Activated CD4-positive, alpha-beta T cell treated with anti-CD3 and anti-CD28 coated beads for 36 hours (primary cell): Measurements from ENCODE around the gene ERBB3. TPM values are rescaled to one million over a fixed set of nuclear protein-coding genes. Genes with fewer than 3 reads are reported as not detected.

ENCODE experiments used
- ATAC-seq: fragments of 200-7000 bp; cut with Tn5 transposase; one replicate; pipeline ENCODE4 v1.10.0; 2021; ENCODE audit warnings: mild to moderate bottlenecking, moderate library complexity
- CTCF ChIA-PET: fragments of 350-600 bp; sonication (Branson Sonifier 250); formaldehyde crosslinking; loops from one replicate; lab custom pipeline; 2021; ENCODE audit warnings: antibody characterized with exemption; lab: Charles Lee
- POLR2A ChIA-PET: fragments of 350-600 bp; sonication (Branson Sonifier 250); formaldehyde crosslinking; loops from one replicate; lab custom pipeline; 2021; ENCODE audit warnings: antibody characterized with exemption, inconsistent platforms; lab: Charles Lee
- DNase-seq: peaks from one replicate; pipeline ENCODE4 v3.0.0-alpha.2; 2020
- H3K27ac Mint-ChIP-seq: one replicate; pipeline ENCODE4 v1.8.0; 2021; ENCODE audit warnings: mixed read lengths
- H3K27me3 Mint-ChIP-seq: one replicate; pipeline ENCODE4 v1.8.0; 2021; ENCODE audit warnings: mixed read lengths
- H3K36me3 Mint-ChIP-seq: one replicate; pipeline ENCODE4 v1.8.0; 2021; ENCODE audit warnings: low read depth, mixed read lengths
- H3K4me1 Mint-ChIP-seq: one replicate; pipeline ENCODE4 v1.8.0; 2021; ENCODE audit warnings: mixed read lengths
- H3K4me3 Mint-ChIP-seq: one replicate; pipeline ENCODE4 v1.8.0; 2021; ENCODE audit warnings: mild to moderate bottlenecking, moderate library complexity, mixed read lengths
- H3K9me3 Mint-ChIP-seq: one replicate; pipeline ENCODE4 v1.8.0; 2021; ENCODE audit warnings: low read depth, mixed read lengths
- intact Hi-C, 2 experiments: fragments of 100-400 bp; cut with DNase I in 1 of 2; cut with micrococcal nuclease in 1 of 2; formaldehyde crosslinking; loops; one replicate each; pipeline versions ENCODE4 v1.14.2 to v1.15.1; 2022 to 2024; cut with DNase I, micrococcal nuclease
- total RNA-seq, 2 experiments: library from RNA; stranded (reverse); gene quantifications; one replicate each; pipeline ENCODE4 v1.2.3, GENCODE V29; 2021

ERBB3 gene
- total RNA-seq, 2 experiments from 2014 or later: 0.32 to 0.57 TPM

DNA sequence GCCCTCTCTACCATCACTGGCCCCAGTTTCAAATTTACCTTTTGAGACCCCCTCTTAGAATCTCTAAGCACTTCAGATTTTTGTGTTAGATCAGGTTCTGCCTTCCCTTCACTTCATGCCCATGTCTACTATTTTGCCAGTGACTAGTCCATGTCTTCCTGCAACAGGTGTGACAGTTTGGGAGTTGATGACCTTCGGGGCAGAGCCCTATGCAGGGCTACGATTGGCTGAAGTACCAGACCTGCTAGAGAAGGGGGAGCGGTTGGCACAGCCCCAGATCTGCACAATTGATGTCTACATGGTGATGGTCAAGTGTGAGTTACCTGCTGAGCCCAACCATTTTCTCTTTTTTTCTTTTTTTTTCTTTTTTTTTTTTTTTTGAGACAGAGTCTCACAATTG, 18.6 kb downstream of the ERBB3 start:
- ATAC-seq: no peak
- ChIA-PET POLR2A (no interaction called here), CTCF (interaction anchor here (1.1 kb wide), 1 partner anchor 69 kb away, joined by 3 read pairs; no protein-coding TSS in a partner anchor)
- H3K4me1 Mint-ChIP-seq: peaks cover 25% of the 10 kb centered on the region
- H3K9me3 Mint-ChIP-seq: no peaks in the 10 kb centered on the region
- H3K27ac Mint-ChIP-seq: no peak overlapping the region
- H3K36me3 Mint-ChIP-seq: no peaks in the 10 kb centered on the region
- H3K4me3 Mint-ChIP-seq: no peak overlapping the region
- intact Hi-C loops: no loop called here
- no peaks in the 10 kb centered on the region for H3K27me3 Mint-ChIP-seq
- DNase-seq: no peak

DNA sequence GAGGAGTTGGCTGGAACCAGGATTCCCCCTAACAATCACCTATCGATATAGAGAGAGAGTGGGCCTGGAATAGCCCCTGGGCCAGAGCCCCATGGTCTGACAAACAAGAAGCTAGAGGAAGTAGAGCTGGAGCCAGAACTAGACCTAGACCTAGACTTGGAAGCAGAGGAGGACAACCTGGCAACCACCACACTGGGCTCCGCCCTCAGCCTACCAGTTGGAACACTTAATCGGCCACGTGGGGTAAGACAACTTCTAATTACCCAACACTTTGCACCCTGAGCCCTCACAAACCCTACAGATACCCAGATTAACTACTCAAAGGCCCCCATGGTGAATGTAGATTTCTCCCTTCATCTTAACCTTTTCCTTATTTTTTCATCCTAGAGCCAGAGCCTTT, 19.8 kb downstream of the ERBB3 start:
- ATAC-seq (no peak), DNase-seq (no peak)
- H3K36me3 Mint-ChIP-seq: peaks cover 4% of the 10 kb centered on the region
- no peak overlapping the region for H3K4me3 Mint-ChIP-seq
- H3K4me1 Mint-ChIP-seq: peaks cover 25% of the 10 kb centered on the region
- POLR2A ChIA-PET: no interaction called here
- no peaks in the 10 kb centered on the region for H3K9me3 Mint-ChIP-seq
- H3K27ac Mint-ChIP-seq: no peak overlapping the region
- CTCF ChIA-PET: interaction anchor here (0.6 to 1.1 kb wide), 3 partner anchors 56 to 94 kb away, joined by 3 to 7 read pairs (median 3); no protein-coding TSS in a partner anchor
- H3K27me3 Mint-ChIP-seq: no peaks in the 10 kb centered on the region
- intact Hi-C loops: loop anchor here (5.0 kb wide), 2 partner anchors 172 to 533 kb away; partner anchors contain the start of genes BAZ2A (in 1 of the 2) and PYM1 (in 1 of the 2)

DNA sequence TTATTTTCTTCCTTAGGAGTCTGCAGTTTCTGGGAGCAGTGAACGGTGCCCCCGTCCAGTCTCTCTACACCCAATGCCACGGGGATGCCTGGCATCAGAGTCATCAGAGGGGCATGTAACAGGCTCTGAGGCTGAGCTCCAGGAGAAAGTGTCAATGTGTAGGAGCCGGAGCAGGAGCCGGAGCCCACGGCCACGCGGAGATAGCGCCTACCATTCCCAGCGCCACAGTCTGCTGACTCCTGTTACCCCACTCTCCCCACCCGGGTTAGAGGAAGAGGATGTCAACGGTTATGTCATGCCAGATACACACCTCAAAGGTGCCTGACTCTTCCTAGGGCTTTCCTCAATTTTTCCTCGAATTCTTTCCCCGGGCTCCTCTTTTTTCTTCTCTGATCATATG, 21.1 kb downstream of the ERBB3 start:
- Mint-ChIP-seq H3K27ac (no peak overlapping the region), H3K36me3 (peaks cover 16% of the 10 kb centered on the region), H3K4me3 (no peak overlapping the region), H3K4me1 (peaks cover 30% of the 10 kb centered on the region), H3K27me3 (no peaks in the 10 kb centered on the region), H3K9me3 (no peaks in the 10 kb centered on the region)
- ATAC-seq (no peak), DNase-seq (no peak)
- ChIA-PET POLR2A (no interaction called here), CTCF (interaction anchor here (0.6 to 0.9 kb wide), 2 partner anchors 18 to 40 kb away, joined by 3 read pairs; no protein-coding TSS in a partner anchor)
- intact Hi-C loops: loop anchor here (5.0 kb wide), 2 partner anchors 174 to 531 kb away; partner anchors contain the start of genes BAZ2A (in 1 of the 2) and PYM1 (in 1 of the 2)

DNA sequence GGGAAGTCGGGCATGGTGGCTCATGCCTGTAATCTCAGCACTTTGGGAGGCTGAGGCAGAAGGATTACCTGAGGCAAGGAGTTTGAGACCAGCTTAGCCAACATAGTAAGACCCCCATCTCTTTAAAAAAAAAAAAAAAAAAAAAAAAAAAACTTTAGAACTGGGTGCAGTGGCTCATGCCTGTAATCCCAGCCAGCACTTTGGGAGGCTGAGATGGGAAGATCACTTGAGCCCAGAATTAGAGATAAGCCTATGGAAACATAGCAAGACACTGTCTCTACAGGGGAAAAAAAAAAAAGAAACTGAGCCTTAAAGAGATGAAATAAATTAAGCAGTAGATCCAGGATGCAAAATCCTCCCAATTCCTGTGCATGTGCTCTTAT, 22.7 kb downstream of the ERBB3 start:
- H3K4me3 Mint-ChIP-seq: peak overlapping the region; percentile 100
- no peak for ATAC-seq
- ChIA-PET POLR2A (interaction anchor here (1.7 to 2.9 kb wide), 2 partner anchors 26 to 57 kb away, joined by 17 to 28 read pairs; partner anchors contain the start of gene ESYT1), CTCF (interaction anchor here (0.7 to 3.4 kb wide), 9 partner anchors 15 to 364 kb away, joined by 3 to 47 read pairs (median 6); partner anchors contain the start of genes ERBB3, RPL41, SUOX and ZC3H10)
- H3K27me3 Mint-ChIP-seq: no peaks in the 10 kb centered on the region
- H3K9me3 Mint-ChIP-seq: no peaks in the 10 kb centered on the region
- DNase-seq: no peak
- intact Hi-C loops: loop anchor here (2.0 to 5.0 kb wide), 3 partner anchors 175 to 530 kb away; partner anchors contain the start of genes BAZ2A (in 1 of the 2) and PYM1 (in 1 of the 2)
- H3K27ac Mint-ChIP-seq: peak overlapping the region; percentile 100
- H3K36me3 Mint-ChIP-seq: peaks cover 32% of the 10 kb centered on the region
- peaks cover 43% of the 10 kb centered on the region for H3K4me1 Mint-ChIP-seq

DNA sequence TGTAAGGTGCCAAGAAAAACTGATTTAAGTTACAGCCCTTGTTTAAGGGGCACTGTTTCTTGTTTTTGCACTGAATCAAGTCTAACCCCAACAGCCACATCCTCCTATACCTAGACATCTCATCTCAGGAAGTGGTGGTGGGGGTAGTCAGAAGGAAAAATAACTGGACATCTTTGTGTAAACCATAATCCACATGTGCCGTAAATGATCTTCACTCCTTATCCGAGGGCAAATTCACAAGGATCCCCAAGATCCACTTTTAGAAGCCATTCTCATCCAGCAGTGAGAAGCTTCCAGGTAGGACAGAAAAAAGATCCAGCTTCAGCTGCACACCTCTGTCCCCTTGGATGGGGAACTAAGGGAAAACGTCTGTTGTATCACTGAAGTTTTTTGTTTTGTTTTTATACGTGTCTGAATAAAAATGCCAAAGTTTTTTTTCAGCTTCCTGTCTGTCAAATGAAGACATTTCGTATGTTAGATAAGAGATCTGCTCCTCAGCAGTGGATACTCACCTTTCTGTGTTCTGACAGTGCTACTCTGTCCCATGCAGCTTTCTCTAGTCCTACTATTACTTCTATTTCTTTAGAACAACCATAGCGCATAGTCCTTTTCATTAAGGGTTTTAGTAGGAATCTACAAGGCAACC, 23.2 kb downstream of the ERBB3 start:
- H3K4me3 Mint-ChIP-seq: peak overlapping the region; percentile 100
- DNase-seq (no peak), ATAC-seq (no peak)
- intact Hi-C loops: loop anchor here (2.0 to 5.0 kb wide), 3 partner anchors 176 to 529 kb away; partner anchors contain the start of genes BAZ2A (in 1 of the 2) and PYM1 (in 1 of the 2)
- H3K9me3 Mint-ChIP-seq: no peaks in the 10 kb centered on the region
- H3K4me1 Mint-ChIP-seq: peaks cover 43% of the 10 kb centered on the region
- H3K36me3 Mint-ChIP-seq: peaks cover 37% of the 10 kb centered on the region
- peak overlapping the region; percentile 100 for H3K27ac Mint-ChIP-seq
- no peaks in the 10 kb centered on the region for H3K27me3 Mint-ChIP-seq
- ChIA-PET CTCF (interaction anchor here (0.9 to 3.4 kb wide), 7 partner anchors 14 to 365 kb away, joined by 3 to 47 read pairs (median 13); partner anchors contain the start of genes ERBB3, RPL41, SUOX and ZC3H10), POLR2A (interaction anchor here (0.6 to 3.0 kb wide), 6 partner anchors 13 to 106 kb away, joined by 3 to 76 read pairs (median 10); partner anchors contain the start of genes ESYT1, RPL41, SUOX and ZC3H10)

DNA sequence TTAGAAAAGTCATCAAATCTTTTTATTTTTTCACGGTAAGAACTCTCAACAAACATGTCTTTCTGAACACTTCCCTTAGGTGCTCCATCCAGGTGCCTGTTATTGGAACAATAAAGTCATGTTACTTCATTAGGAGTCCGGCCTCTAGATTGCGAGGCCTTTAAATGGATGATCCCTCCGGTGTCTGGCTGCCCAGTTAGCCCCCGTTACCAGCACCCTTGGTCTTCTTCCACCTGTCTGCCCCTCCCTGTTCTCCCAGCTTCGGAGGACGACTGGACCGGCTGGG, 23.8 kb downstream of the ERBB3 start:
- ChIA-PET CTCF (interaction anchor here (0.6 to 3.4 kb wide), 18 partner anchors 14 to 452 kb away, joined by 3 to 47 read pairs (median 4); partner anchors contain the start of genes ERBB3, ESYT1, ORMDL2 and RNF41), POLR2A (interaction anchor here (0.8 to 3.0 kb wide), 16 partner anchors 10 to 386 kb away, joined by 3 to 76 read pairs (median 4); partner anchors contain the start of genes DNAJC14, ESYT1, ORMDL2 and RAB5B)
- Mint-ChIP-seq H3K9me3 (no peaks in the 10 kb centered on the region), H3K36me3 (peaks cover 42% of the 10 kb centered on the region), H3K4me1 (peaks cover 43% of the 10 kb centered on the region), H3K4me3 (peak overlapping the region; percentile 100), H3K27ac (peak overlapping the region; percentile 100), H3K27me3 (no peaks in the 10 kb centered on the region)
- no peak for ATAC-seq
- no peak for DNase-seq
- intact Hi-C loops: loop anchor here (1.0 to 5.0 kb wide), 22 partner anchors 13 to 529 kb away; partner anchors contain the start of genes ESYT1 (in 2 of the 2), MYL6B (in 2 of the 2), PYM1 (in 2 of the 2) and RPL41 (in 2 of the 2)

DNA sequence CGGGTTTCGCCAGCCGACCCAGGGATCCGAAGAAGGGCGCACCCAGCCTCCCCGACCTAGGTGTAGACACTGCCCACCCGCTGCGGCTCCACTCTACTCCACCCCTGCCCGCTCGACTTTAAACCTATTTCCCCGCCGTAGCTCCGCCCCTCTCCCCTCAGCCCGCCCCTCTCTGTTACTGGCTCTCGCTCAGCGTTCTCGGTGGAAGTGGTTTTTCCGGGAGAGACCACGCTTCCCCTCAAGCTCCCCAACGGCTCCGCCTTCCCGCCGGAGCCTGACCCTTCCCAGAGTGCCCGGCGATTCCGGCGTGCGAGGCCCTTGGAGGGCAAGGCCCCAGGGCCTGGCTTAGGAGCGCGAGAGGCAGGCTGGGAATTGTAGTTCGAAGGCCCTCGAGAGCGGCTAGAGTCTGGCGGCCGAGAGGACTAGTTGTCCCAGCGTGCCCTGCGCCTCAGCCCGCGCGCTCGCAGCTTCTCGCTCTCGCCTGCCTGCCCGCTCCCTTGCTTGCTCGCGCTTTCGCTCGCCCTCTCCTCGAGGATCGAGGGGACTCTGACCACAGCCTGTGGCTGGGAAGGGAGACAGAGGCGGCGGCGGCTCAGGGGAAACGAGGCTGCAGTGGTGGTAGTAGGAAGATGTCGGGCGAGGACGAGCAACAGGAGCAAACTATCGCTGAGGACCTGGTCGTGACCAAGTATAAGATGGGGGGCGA, 24.3 kb downstream of the ERBB3 start, which contains the start of gene PA2G4:
Gene PA2G4 (plus strand): TSS at position 451 of the 706 bp plus-strand sequence. CDS start 179 bp downstream, at position 630.
- Mint-ChIP-seq H3K9me3 (no peaks in the 10 kb centered on the region), H3K36me3 (peaks cover 45% of the 10 kb centered on the region), H3K4me1 (peaks cover 43% of the 10 kb centered on the region), H3K27me3 (no peaks in the 10 kb centered on the region), H3K4me3 (peak within 1 kb of the TSS; percentile 100), H3K27ac (peak within 1 kb of the TSS; percentile 100)
- POLR2A ChIA-PET: interaction anchor here (0.6 to 3.0 kb wide), 20 partner anchors 9 to 543 kb away, joined by 3 to 76 read pairs (median 4); partner anchors contain the start of genes DNAJC14, ESYT1, ORMDL2 and RAB5B
- ATAC-seq: peak; percentile 95
- intact Hi-C loops: loop anchor here (1.0 to 5.0 kb wide), 21 partner anchors 12 to 528 kb away; partner anchors contain the start of genes ESYT1 (in 2 of the 2), MYL6B (in 2 of the 2), PYM1 (in 2 of the 2) and RPL41 (in 2 of the 2)
- CTCF ChIA-PET: interaction anchor here (0.6 to 3.4 kb wide), 22 partner anchors 13 to 620 kb away, joined by 3 to 47 read pairs (median 3); partner anchors contain the start of genes ERBB3, ESYT1, ORMDL2 and RNF41
- peak; percentile 99 for DNase-seq

DNA sequence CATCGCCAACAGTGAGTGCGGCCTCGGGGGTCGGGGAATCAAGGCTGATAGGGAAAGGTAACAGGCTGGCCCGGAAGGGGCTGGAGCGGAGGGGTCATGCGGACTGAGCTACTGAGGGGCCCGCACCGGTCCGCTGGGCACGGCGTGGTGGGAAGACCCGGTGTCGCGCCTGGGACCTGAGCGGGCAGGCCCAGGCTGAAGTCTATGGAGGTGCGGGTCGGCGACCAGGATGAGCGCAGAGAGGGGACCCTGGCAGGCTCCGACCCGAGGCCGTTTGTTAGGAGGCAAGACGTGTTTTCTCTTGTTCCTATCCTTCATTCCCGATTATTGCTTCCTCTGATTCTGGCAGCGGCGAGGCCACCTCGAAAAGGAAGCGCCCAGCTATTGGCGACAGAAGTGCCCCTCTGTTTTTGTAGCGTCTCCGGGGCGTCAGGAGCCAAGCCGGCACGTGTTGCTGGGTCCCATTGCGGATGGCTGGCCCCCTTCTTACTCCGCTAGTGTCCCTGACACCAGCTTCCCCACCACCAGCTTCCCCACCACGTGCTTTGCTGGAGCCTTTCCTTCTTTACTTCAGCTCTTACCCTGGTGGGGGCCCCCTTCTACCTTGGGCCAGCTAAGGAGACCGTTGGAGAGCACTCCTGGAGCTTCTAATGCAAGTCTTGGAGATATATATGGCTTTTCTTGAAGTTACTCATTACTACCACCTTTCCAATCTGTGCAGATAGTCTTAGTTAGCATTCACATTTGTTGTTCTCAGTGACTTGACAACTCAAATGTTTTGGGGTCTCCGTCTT, 25.0 kb downstream of the ERBB3 start:
- Mint-ChIP-seq H3K27me3 (no peaks in the 10 kb centered on the region), H3K4me1 (peaks cover 43% of the 10 kb centered on the region), H3K36me3 (peaks cover 51% of the 10 kb centered on the region), H3K27ac (peak overlapping the region; percentile 100), H3K4me3 (peak overlapping the region; percentile 100), H3K9me3 (no peaks in the 10 kb centered on the region)
- POLR2A ChIA-PET: interaction anchor here (0.6 to 3.0 kb wide), 13 partner anchors 11 to 542 kb away, joined by 3 to 76 read pairs (median 4); partner anchors contain the start of genes DNAJC14, RPL41, SMARCC2 and ZC3H10
- peak; percentile 49 for DNase-seq
- peak; percentile 2 for ATAC-seq
- intact Hi-C loops: loop anchor here (1.0 to 5.0 kb wide), 21 partner anchors 11 to 527 kb away; partner anchors contain the start of genes ESYT1 (in 2 of the 2), MYL6B (in 2 of the 2), PYM1 (in 2 of the 2) and RPL41 (in 2 of the 2)
- CTCF ChIA-PET: interaction anchor here (0.6 to 3.4 kb wide), 20 partner anchors 12 to 619 kb away, joined by 3 to 47 read pairs (median 4); partner anchors contain the start of genes ERBB3, ESYT1, MYL6B and ORMDL2

DNA sequence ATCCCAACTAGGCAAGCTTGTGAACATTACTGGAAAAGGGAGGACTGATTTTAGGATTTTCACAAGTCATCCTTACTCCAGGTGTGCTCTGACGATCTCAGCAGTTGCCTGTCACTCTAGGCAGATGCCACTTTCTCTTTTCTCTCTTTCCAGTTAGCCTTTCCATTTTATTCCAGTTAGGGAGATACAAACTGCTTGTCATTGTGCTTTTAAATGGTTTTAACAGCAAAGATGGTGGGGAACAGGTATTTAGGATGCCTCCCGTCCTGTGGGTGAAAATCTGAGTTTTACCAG, 25.6 kb downstream of the ERBB3 start:
- H3K36me3 Mint-ChIP-seq: peaks cover 57% of the 10 kb centered on the region

More for the DNA sequence above, 25.6 kb downstream of the ERBB3 start:
- CTCF ChIA-PET: interaction anchor here (0.7 to 3.4 kb wide), 6 partner anchors 12 to 84 kb away, joined by 3 to 47 read pairs (median 4); partner anchors contain the start of genes ESYT1, MYL6B, RPL41 and SMARCC2
- Mint-ChIP-seq H3K27me3 (no peaks in the 10 kb centered on the region), H3K4me3 (peak overlapping the region; percentile 100), H3K4me1 (peaks cover 43% of the 10 kb centered on the region), H3K27ac (peak overlapping the region; percentile 100), H3K9me3 (no peaks in the 10 kb centered on the region)
- DNase-seq (no peak), ATAC-seq (no peak)
- POLR2A ChIA-PET: interaction anchor here (0.6 to 3.0 kb wide), 4 partner anchors 11 to 84 kb away, joined by 4 to 76 read pairs (median 18); partner anchors contain the start of genes RPL41, SMARCC2 and ZC3H10
- intact Hi-C loops: loop anchor here in 1 of 2 experiments (2.0 kb wide), 1 partner anchor 375 kb away; no protein-coding TSS in a partner anchor
